SU-DHL-6 (cell line): ENCODE results near the gene IGF2.

Source experiments
- H2AFZ ChIP-seq: fragments of 200-600 bp; sonication (generic); 2 replicates; pipeline ENCODE4 v1.6.1; 2014; ENCODE audit warnings: low read depth, mild to moderate bottlenecking, moderate library complexity, mixed read lengths, antibody characterized with exemption, low read length; ENCODE audit not compliant: severe bottlenecking
- H3F3A ChIP-seq: fragments of 200-600 bp; shearing (Covaris generic); 2 replicates; pipeline ENCODE4 v1.6.0; 2016; ENCODE audit warnings: antibody characterized with exemption, mild to moderate bottlenecking; ENCODE audit not compliant: insufficient read depth
- H3K27ac ChIP-seq: fragments of 200-600 bp; sonication (generic); 2 replicates; pipeline ENCODE4 v1.5.1; 2016; ENCODE audit warnings: low read depth, mild to moderate bottlenecking, low read length, moderate library complexity, mixed read lengths
- H3K27me3 ChIP-seq: fragments of 200-600 bp; sonication (generic), shearing (Covaris generic); 2 replicates; pipeline ENCODE4 v1.6.0; 2014; ENCODE audit warnings: mild to moderate bottlenecking, low read length
- H3K36me3 ChIP-seq: fragments of 200-600 bp; sonication (generic); 2 replicates; pipeline ENCODE4 v1.6.1; 2014; ENCODE audit warnings: mild to moderate bottlenecking, low read length, mixed read lengths
- H3K4me2 ChIP-seq: fragments of 300-600, 200-600 bp; shearing (Covaris generic), sonication (generic); 2 replicates; pipeline ENCODE4 v1.6.0; 2014; ENCODE audit warnings: low read length, low read depth, mild to moderate bottlenecking; ENCODE audit not compliant: poor library complexity, severe bottlenecking
- H3K4me3 ChIP-seq: fragments of 200-600 bp; sonication (generic); 2 replicates; pipeline ENCODE4 v1.5.1; 2014; ENCODE audit warnings: antibody characterized with exemption, low read length, mild to moderate bottlenecking, mixed read lengths; ENCODE audit not compliant: insufficient read depth, poor library complexity, severe bottlenecking
- H3K79me2 ChIP-seq: fragments of 200-600 bp; sonication (generic); 2 replicates; pipeline ENCODE4 v1.6.1; 2014; ENCODE audit warnings: mild to moderate bottlenecking, low read length, moderate library complexity; ENCODE audit not compliant: insufficient read depth
- H3K9ac ChIP-seq: fragments of 200-600 bp; sonication (generic); 2 replicates; pipeline ENCODE4 v1.7.0; 2014; ENCODE audit warnings: mild to moderate bottlenecking, low read length
- H3K9me2 ChIP-seq: fragments of 200-600 bp; sonication (generic); replicated peaks from 2 replicates; pipeline ENCODE4 v1.6.1; 2014; ENCODE audit warnings: low read length; ENCODE audit not compliant: insufficient read depth
- H3K9me3 ChIP-seq: fragments of 200-600 bp; sonication (generic); 2 replicates; pipeline ENCODE4 v1.6.1; 2014; ENCODE audit warnings: low read length, mixed read lengths; ENCODE audit not compliant: insufficient read depth
- H4K20me1 ChIP-seq: fragments of 200-600 bp; sonication (generic); 2 replicates; pipeline ENCODE4 v1.6.1; 2014; ENCODE audit warnings: low read depth, mild to moderate bottlenecking, antibody characterized with exemption, low read length, moderate library complexity, mixed read lengths
- EZH2phosphoT487 ChIP-seq: fragments of 200-600 bp; sonication (generic), shearing (Covaris generic); conservative IDR thresholded peaks from 2 replicates; pipeline ENCODE4 v1.6.1; 2018; ENCODE audit warnings: mild to moderate bottlenecking, antibody characterized with exemption, low read length, moderate library complexity, mixed read lengths
- TF ChIP-seq, protein P1 (sequence below): fragments of 200-600 bp; sonication (generic); IDR thresholded peaks from one replicate; pipeline ENCODE4 v1.5.1; 2017; ENCODE audit warnings: antibody characterized with exemption, mild to moderate bottlenecking, low read length, moderate library complexity; ENCODE audit not compliant: insufficient read depth, poor library complexity, severe bottlenecking

IGF2 gene

DNA sequence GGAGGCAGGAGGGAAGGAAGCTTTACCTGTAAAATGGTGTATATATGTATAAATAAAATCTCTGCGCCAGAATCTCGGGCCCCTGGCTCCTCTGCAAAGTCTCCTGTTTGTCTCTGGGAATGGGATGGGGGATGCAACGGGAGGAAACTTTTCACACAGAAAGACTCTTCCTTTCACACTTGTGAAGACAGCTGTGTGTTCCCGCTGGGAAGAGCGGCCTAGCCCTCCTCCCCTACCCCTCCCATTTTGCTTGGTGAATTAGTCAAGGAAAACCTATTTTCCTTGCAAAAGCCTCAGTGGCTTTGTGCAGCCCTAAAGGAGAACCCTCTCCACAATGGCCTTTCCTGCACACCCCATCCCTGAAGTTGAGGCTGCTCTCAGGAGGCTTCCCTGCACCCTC lies 9.4 kb upstream of the IGF2 start:
- Histone ChIP-seq H3K9me3 (no peaks in the 10 kb centered on the region), H3K27me3 (no peaks in the 10 kb centered on the region), H3K4me3 (no peak overlapping the region)

DNA sequence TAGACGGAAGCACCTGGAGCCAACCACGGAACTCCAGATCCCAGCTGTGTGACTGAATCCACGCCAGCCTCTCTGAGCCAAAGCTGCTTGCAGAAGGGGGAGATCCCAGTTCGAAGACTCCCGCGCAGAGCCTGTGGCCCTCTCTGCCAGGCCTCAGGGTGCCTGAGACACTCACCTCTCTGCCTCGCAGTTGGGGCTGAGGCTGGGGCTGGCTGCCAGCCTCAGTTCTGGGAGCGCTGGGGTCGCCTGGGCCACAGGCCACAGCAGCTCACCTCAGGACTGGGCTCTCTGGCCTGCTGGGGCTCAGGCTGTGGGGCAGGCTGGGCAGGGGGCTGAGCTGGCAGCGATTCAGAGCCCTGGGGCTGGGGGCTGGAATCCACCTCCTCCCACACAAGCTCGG lies 8.2 kb upstream of the IGF2 start:
- Histone ChIP-seq H3K9ac (no peak overlapping the region), H3K79me2 (no peaks in the 10 kb centered on the region), H3K36me3 (no peaks in the 10 kb centered on the region), H2AFZ (no peak overlapping the region), H4K20me1 (no peaks in the 10 kb centered on the region), H3K27me3 (no peaks in the 10 kb centered on the region), H3K4me3 (no peak overlapping the region), H3K9me2 (no peaks in the 10 kb centered on the region), H3K9me3 (no peaks in the 10 kb centered on the region), H3F3A (no peaks in the 10 kb centered on the region), H3K27ac (no peak overlapping the region), H3K4me2 (no peak overlapping the region)
- TF ChIP-seq, protein P1, sequence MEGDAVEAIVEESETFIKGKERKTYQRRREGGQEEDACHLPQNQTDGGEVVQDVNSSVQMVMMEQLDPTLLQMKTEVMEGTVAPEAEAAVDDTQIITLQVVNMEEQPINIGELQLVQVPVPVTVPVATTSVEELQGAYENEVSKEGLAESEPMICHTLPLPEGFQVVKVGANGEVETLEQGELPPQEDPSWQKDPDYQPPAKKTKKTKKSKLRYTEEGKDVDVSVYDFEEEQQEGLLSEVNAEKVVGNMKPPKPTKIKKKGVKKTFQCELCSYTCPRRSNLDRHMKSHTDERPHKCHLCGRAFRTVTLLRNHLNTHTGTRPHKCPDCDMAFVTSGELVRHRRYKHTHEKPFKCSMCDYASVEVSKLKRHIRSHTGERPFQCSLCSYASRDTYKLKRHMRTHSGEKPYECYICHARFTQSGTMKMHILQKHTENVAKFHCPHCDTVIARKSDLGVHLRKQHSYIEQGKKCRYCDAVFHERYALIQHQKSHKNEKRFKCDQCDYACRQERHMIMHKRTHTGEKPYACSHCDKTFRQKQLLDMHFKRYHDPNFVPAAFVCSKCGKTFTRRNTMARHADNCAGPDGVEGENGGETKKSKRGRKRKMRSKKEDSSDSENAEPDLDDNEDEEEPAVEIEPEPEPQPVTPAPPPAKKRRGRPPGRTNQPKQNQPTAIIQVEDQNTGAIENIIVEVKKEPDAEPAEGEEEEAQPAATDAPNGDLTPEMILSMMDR: no peak
- TF ChIP-seq EZH2phosphoT487: no peak

More for the DNA sequence above, 9.4 kb upstream of the IGF2 start:
- H3F3A ChIP-seq: no peaks in the 10 kb centered on the region
- no peaks in the 10 kb centered on the region for H3K79me2 ChIP-seq
- no peak overlapping the region for H3K4me2 ChIP-seq
- H4K20me1 ChIP-seq: no peaks in the 10 kb centered on the region
- no peaks in the 10 kb centered on the region for H3K36me3 ChIP-seq
- H2AFZ ChIP-seq: no peak overlapping the region
- no peaks in the 10 kb centered on the region for H3K9me2 ChIP-seq
- no peak overlapping the region for H3K9ac ChIP-seq
- no peak overlapping the region for H3K27ac ChIP-seq
- no peak for TF ChIP-seq EZH2phosphoT487
- TF ChIP-seq, protein P1: no peak

DNA sequence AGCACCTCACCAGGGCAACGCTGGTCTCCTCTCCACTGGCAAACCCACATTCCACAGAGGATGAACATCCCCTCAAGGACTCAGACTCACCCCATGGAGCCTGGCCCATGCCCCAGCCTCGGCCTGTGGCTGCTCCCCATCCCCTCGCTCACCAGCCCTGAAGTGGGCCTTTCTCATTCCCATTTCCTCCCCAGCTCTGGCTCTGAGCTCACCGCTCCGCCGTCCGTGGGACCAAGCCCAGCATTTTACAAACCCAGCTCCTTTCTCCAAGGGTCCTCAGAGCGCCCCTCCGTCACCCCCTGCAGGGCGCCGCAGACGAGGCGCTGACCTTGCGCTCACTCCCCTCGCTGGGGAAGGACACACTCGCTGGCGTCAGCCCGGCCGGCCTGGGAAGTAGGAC lies 6.9 kb upstream of the IGF2 start:
- H3K9me3 ChIP-seq: no peaks in the 10 kb centered on the region
- no peaks in the 10 kb centered on the region for H3F3A ChIP-seq
- H3K27me3 ChIP-seq: no peaks in the 10 kb centered on the region
- TF ChIP-seq, protein P1: no peak
- no peak for TF ChIP-seq EZH2phosphoT487
- no peak overlapping the region for H2AFZ ChIP-seq
- no peaks in the 10 kb centered on the region for H4K20me1 ChIP-seq
- H3K4me2 ChIP-seq: no peak overlapping the region
- no peaks in the 10 kb centered on the region for H3K36me3 ChIP-seq
- H3K4me3 ChIP-seq: no peak overlapping the region
- H3K79me2 ChIP-seq: no peaks in the 10 kb centered on the region
- no peaks in the 10 kb centered on the region for H3K9me2 ChIP-seq
- no peak overlapping the region for H3K9ac ChIP-seq
- H3K27ac ChIP-seq: no peak overlapping the region
